ENCODE measurements around the gene USP12. TPM values are rescaled to one million over a fixed set of nuclear protein-coding genes. Genes with fewer than 3 reads are reported as not detected.

The USP12 gene
- total RNA-seq, 1 donor from 2014 or later: 36.7 TPM

DNA sequence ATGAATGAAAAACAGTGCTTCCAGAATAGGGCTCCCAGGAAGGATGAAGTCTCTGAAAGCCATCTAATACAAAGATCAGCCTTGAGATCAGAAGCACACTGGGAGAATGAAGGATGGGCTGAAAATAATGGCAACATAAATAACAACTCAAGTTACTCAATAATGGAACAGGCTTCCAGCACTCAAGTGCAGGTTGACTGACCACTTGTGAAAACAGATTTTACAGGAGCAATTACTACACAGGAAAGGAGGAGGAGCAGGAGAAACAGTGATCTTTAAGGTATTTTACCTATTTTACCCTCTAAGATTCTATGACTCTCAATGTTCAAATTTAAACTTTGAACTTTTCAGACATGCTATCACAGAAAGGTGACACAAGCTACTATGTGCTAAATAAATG is 106.0 kb downstream of the USP12 start:
- DNase-seq: no peak
- no peak for ATAC-seq
- Histone ChIP-seq H3K27me3 (ENCODE audit: low read depth) (no peaks in the 10 kb centered on the region), H3K4me3 (no peak overlapping the region), H3K27ac (no peak overlapping the region), H3K4me1 (no peaks in the 10 kb centered on the region), H3K36me3 (peaks cover 23% of the 10 kb centered on the region), H3K9me3 (no peaks in the 10 kb centered on the region)
- TF ChIP-seq, protein P1, sequence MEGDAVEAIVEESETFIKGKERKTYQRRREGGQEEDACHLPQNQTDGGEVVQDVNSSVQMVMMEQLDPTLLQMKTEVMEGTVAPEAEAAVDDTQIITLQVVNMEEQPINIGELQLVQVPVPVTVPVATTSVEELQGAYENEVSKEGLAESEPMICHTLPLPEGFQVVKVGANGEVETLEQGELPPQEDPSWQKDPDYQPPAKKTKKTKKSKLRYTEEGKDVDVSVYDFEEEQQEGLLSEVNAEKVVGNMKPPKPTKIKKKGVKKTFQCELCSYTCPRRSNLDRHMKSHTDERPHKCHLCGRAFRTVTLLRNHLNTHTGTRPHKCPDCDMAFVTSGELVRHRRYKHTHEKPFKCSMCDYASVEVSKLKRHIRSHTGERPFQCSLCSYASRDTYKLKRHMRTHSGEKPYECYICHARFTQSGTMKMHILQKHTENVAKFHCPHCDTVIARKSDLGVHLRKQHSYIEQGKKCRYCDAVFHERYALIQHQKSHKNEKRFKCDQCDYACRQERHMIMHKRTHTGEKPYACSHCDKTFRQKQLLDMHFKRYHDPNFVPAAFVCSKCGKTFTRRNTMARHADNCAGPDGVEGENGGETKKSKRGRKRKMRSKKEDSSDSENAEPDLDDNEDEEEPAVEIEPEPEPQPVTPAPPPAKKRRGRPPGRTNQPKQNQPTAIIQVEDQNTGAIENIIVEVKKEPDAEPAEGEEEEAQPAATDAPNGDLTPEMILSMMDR (IDR thresholded peaks at IDR 0.05): no peak
- intact Hi-C loops (cut with DNase I): no loop called here

DNA sequence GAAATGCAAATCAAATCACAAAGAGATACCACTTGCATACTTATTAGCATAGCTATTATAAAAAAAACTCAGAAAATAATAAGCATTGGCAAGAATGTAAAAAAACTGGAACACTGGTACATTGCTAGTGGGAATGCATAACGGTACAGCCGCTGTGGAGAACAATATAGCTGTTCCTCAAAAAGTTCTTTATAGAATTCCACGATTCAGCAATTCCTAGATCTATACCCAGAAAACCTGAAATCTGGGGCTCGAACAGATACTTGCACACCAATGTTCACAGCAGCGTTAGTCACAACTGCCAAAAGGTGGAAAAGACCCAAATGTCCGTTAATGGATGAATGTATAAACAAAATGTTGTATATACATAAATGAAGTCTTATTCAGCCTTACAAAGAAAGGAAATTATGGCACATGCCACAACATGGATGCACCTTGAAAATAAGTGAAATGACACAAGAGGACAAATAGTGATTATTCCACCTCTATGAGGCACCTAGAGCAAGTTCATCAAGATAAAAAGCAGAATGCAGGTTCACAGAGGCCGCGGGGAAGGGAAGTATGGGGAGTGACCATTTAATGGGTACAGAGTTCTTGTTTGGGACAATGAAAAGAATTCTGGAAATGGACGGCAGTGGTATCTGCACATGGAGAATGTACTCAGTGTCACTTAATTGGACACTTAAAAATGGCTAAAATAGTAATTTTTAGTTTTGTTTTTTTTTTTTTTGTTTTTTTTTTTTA is 107.2 kb downstream of the USP12 start:
- H3K4me3 ChIP-seq: no peak overlapping the region
- no peak overlapping the region for H3K27ac ChIP-seq
- ATAC-seq (no peak), DNase-seq (no peak)
- H3K9me3 ChIP-seq: no peaks in the 10 kb centered on the region
- no peaks in the 10 kb centered on the region for H3K27me3 ChIP-seq (ENCODE audit: low read depth)
- H3K36me3 ChIP-seq: peaks cover 14% of the 10 kb centered on the region
- TF ChIP-seq, protein P1 (IDR thresholded peaks at IDR 0.05): no peak
- intact Hi-C loops (cut with DNase I): no loop called here
- no peaks in the 10 kb centered on the region for H3K4me1 ChIP-seq

DNA sequence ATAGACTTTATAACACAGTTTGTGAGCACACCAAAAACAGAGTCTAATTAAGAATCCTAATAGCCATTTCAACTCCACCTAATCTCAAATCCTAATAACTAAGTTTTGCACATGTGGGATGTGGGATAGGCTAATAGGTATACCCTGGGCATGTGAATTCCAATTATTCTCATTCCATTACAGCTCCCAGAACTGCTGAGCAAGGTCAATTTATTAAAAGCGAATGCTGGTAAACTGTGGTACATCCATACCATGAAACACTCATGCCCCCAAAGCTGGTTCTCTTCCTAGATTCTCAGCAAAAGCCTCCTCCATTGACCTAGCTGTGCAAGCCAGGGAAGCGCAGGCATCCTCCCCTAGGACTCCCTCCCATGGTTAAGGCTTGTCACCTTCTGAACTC is 113.8 kb downstream of the USP12 start:
- H3K4me1 ChIP-seq: no peaks in the 10 kb centered on the region
- intact Hi-C loops (cut with DNase I): no loop called here
- no peak for DNase-seq
- no peak overlapping the region for H3K4me3 ChIP-seq
- H3K36me3 ChIP-seq: no peaks in the 10 kb centered on the region
- no peak for ATAC-seq
- TF ChIP-seq, protein P1 (IDR thresholded peaks at IDR 0.05): no peak
- H3K9me3 ChIP-seq: no peaks in the 10 kb centered on the region
- no peaks in the 10 kb centered on the region for H3K27me3 ChIP-seq (ENCODE audit: low read depth)
- H3K27ac ChIP-seq: no peak overlapping the region

DNA sequence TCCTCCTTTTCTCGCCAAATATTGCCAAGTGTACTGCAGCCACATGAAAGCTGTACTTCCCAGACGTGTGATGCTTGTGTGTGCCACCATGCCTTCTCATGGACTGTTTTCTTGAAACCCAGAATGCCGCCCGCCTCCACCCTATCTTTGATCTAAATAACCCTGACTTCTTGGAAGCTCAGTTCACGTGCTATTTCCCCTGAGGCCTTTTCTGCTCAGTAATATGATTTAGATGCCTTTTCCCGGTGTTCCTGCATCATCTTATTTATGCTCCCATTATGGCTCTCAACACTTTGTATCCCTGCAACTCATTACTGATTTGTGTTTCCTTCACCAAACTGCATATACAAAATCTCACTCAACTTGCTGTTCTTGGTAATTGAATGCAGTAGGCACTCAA is 116.1 kb downstream of the USP12 start:
- Histone ChIP-seq H3K4me3 (no peak overlapping the region), H3K27ac (no peak overlapping the region), H3K9me3 (no peaks in the 10 kb centered on the region), H3K27me3 (ENCODE audit: low read depth) (no peaks in the 10 kb centered on the region), H3K4me1 (no peaks in the 10 kb centered on the region), H3K36me3 (no peaks in the 10 kb centered on the region)
- no peak for DNase-seq
- ATAC-seq: no peak
- intact Hi-C loops (cut with DNase I): no loop called here
- TF ChIP-seq, protein P1 (IDR thresholded peaks at IDR 0.05): no peak

DNA sequence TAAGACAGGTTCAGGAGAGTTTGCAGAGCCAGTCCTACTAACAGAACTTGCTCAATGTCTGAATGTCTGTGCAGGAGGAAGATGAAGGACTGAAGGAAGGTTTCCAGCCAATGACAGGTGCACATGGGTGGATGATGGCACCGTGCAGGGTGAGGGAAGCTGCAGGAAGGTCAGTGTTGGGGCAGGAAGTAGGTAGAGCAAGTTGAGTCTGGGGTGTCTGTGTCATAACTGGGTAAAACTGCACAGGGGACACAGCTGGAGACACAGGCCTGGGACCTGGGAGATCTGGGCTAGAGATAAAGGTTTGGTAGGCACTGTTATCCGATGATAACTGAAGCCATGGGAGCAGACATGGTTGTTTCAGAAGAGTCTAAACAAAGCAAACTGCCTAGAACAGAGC is 116.9 kb downstream of the USP12 start:
- intact Hi-C loops (cut with DNase I): no loop called here
- no peaks in the 10 kb centered on the region for H3K36me3 ChIP-seq
- H3K27ac ChIP-seq: no peak overlapping the region
- H3K27me3 ChIP-seq (ENCODE audit: low read depth): no peaks in the 10 kb centered on the region
- TF ChIP-seq, protein P1 (IDR thresholded peaks at IDR 0.05): no peak
- ATAC-seq (no peak), DNase-seq (no peak)
- H3K4me3 ChIP-seq: no peak overlapping the region
- H3K9me3 ChIP-seq: no peaks in the 10 kb centered on the region
- H3K4me1 ChIP-seq: no peaks in the 10 kb centered on the region
